H1 (cell line): Measurements from ENCODE around the gene NEDD4L. TPM values are rescaled to one million over a fixed set of nuclear protein-coding genes. Genes with fewer than 3 reads are reported as not detected.

Experiments used
- CTCF ChIA-PET: fragments of 300-600 bp; sonication (Branson Sonifier 250); formaldehyde crosslinking; loops from one replicate; lab custom pipeline; 2021; ENCODE audit not compliant: partially characterized antibody; lab: Charles Lee
- POLR2A ChIA-PET: fragments of 300-600 bp; sonication (Branson Sonifier 250); formaldehyde crosslinking; loops from one replicate; lab custom pipeline; 2021; ENCODE audit warnings: inconsistent platforms; ENCODE audit not compliant: partially characterized antibody; lab: Charles Lee
- DNase-seq, 2 experiments: peaks; one replicate each; pipeline versions ENCODE4 v3.0.0 to v3.0.0-alpha.2; 2010 to 2022; ENCODE audit warnings: low spot score in 2 of 2, low read depth in 1 of 2, mixed read lengths in 1 of 2
- FAIRE-seq: peaks from 2 replicates; lab custom pipeline; 2011; peaks lifted over from hg19 to GRCh38; lab: Jason Lieb, UNC
- H2AFZ ChIP-seq: 2 replicates; pipeline ENCODE4 v1.8.1; 2012; ENCODE audit warnings: low read length, inconsistent platforms
- H2AK5ac ChIP-seq: 2 replicates; pipeline ENCODE4 v1.6.1; 2013; ENCODE audit warnings: low read depth, low read length
- H2BK120ac ChIP-seq: replicated peaks from 2 replicates; pipeline ENCODE3; 2013; ENCODE audit warnings: low read depth, low read length, inconsistent platforms
- H2BK12ac ChIP-seq: 2 replicates; pipeline ENCODE4 v1.6.1; 2013; ENCODE audit warnings: low read depth, low read length
- H2BK15ac ChIP-seq: 2 replicates; pipeline ENCODE4 v1.6.1; 2013; ENCODE audit warnings: low read length
- H2BK20ac ChIP-seq: 2 replicates; pipeline ENCODE4 v1.6.1; 2013; ENCODE audit warnings: low read length
- H2BK5ac ChIP-seq: 2 replicates; pipeline ENCODE4 v1.6.1; 2013; ENCODE audit warnings: low read depth, low read length
- H3K14ac ChIP-seq: 2 replicates; pipeline ENCODE4 v1.6.1; 2013; ENCODE audit warnings: inconsistent platforms; ENCODE audit not compliant: insufficient read length
- H3K18ac ChIP-seq: 2 replicates; pipeline ENCODE4 v1.6.1; 2013; ENCODE audit warnings: low read length; ENCODE audit errors: extremely low read depth
- H3K23ac ChIP-seq: 2 replicates; pipeline ENCODE4 v1.6.1; 2013; ENCODE audit warnings: inconsistent platforms; ENCODE audit not compliant: insufficient read length
- H3K23me2 ChIP-seq: 2 replicates; pipeline ENCODE4 v1.6.1; 2013; ENCODE audit warnings: low read depth, low read length
- H3K27ac ChIP-seq: 2 replicates; pipeline ENCODE4 v1.6.1; 2011; ENCODE audit warnings: low read depth, low read length, inconsistent platforms
- H3K27me3 ChIP-seq, 4 experiments: replicated peaks in 1 of 4; 1 replicate in 1 of 4; 2 replicates in 3 of 4; pipeline versions ENCODE4 v1.6.1 to v1.8.1; 2011 to 2013; ENCODE audit warnings: low read length in 3 of 4, mild to moderate bottlenecking in 3 of 4, inconsistent platforms in 2 of 4, mixed read lengths in 2 of 4, moderate library complexity in 1 of 4; ENCODE audit not compliant: control insufficient read depth in 3 of 4, insufficient read depth in 3 of 4; ENCODE audit errors: extremely low read depth in 1 of 4
- H3K36me3 ChIP-seq, 4 experiments: 2 replicates each; pipeline versions ENCODE4 v1.6.1 to v1.8.1; 2011 to 2013; ENCODE audit warnings: mild to moderate bottlenecking in 4 of 4, low read length in 3 of 4, moderate library complexity in 2 of 4, control low read depth in 1 of 4, inconsistent platforms in 1 of 4; ENCODE audit not compliant: insufficient read depth in 4 of 4, control insufficient read depth in 2 of 4
- H3K4ac ChIP-seq: replicated peaks from 2 replicates; pipeline ENCODE3; 2013; ENCODE audit warnings: low read length, low read depth, mixed read lengths, inconsistent platforms; ENCODE audit not compliant: insufficient read length
- H3K4me1 ChIP-seq, 4 experiments: replicated peaks in 1 of 4; 1 replicate in 1 of 4; 2 replicates in 3 of 4; pipeline versions ENCODE4 v1.6.1 to v1.8.1; 2011 to 2013; ENCODE audit warnings: low read length in 3 of 4, inconsistent platforms in 2 of 4, mixed read lengths in 1 of 4; ENCODE audit not compliant: insufficient read depth in 4 of 4, control insufficient read depth in 3 of 4
- H3K4me2 ChIP-seq, 2 experiments: 2 replicates each; pipeline versions ENCODE4 v1.6.1 to v1.8.1; 2011 to 2013; ENCODE audit warnings: low read depth in 2 of 2, low read length in 2 of 2, control low read depth in 1 of 2, inconsistent platforms in 1 of 2, mild to moderate bottlenecking in 1 of 2; ENCODE audit not compliant: insufficient read depth in 1 of 2
- H3K4me3 ChIP-seq, 4 experiments: fragments of 200-600, 300-600 bp in 1 of 4; sonication (generic), shearing (Covaris generic), sonication (Bioruptor Twin) in 1 of 4; 2 replicates each; pipeline versions ENCODE4 v1.5.1 to v1.8.1; 2011 to 2016; ENCODE audit warnings: low read length in 4 of 4, low read depth in 3 of 4, control low read depth in 2 of 4, inconsistent platforms in 2 of 4, mild to moderate bottlenecking in 2 of 4, mixed read lengths in 1 of 4, moderate library complexity in 1 of 4; ENCODE audit not compliant: insufficient read depth in 2 of 4; ENCODE audit errors: extremely low read depth in 1 of 4
- H3K56ac ChIP-seq: replicated peaks from 2 replicates; pipeline ENCODE3; 2013; ENCODE audit warnings: low read depth, mild to moderate bottlenecking, mixed read lengths, low read length, inconsistent platforms; ENCODE audit not compliant: insufficient read length
- H3K79me1 ChIP-seq: 2 replicates; pipeline ENCODE4 v1.6.1; 2013; ENCODE audit warnings: low read depth, low read length, control low read depth
- H3K79me2 ChIP-seq, 2 experiments: 2 replicates each; pipeline versions ENCODE4 v1.6.1 to v1.8.1; 2012 to 2013; ENCODE audit warnings: low read length in 2 of 2, mild to moderate bottlenecking in 2 of 2, inconsistent platforms in 1 of 2; ENCODE audit not compliant: insufficient read depth in 2 of 2, control insufficient read depth in 1 of 2
- H3K9ac ChIP-seq, 4 experiments: replicated peaks in 1 of 4; 1 replicate in 1 of 4; 2 replicates in 3 of 4; pipeline versions ENCODE4 v1.6.1 to v1.8.1; 2011 to 2013; ENCODE audit warnings: low read depth in 3 of 4, low read length in 3 of 4, control low read depth in 2 of 4, mild to moderate bottlenecking in 2 of 4, moderate library complexity in 2 of 4, inconsistent platforms in 1 of 4; ENCODE audit errors: extremely low read depth in 1 of 4
- H3K9me3 ChIP-seq, 2 experiments: 2 replicates each; pipeline versions ENCODE4 v1.6.1 to v1.8.1; 2012 to 2013; ENCODE audit warnings: mild to moderate bottlenecking in 2 of 2, moderate library complexity in 2 of 2, control low read depth in 1 of 2, inconsistent platforms in 1 of 2, low read depth in 1 of 2, low read length in 1 of 2, mixed read lengths in 1 of 2; ENCODE audit not compliant: insufficient read depth in 2 of 2
- H4K20me1 ChIP-seq, 2 experiments: replicated peaks in 1 of 2; 2 replicates each; pipeline versions ENCODE3 to v1.8.1; 2011 to 2013; ENCODE audit warnings: inconsistent platforms in 2 of 2, low read length in 2 of 2, mild to moderate bottlenecking in 1 of 2; ENCODE audit not compliant: insufficient read depth in 2 of 2, control insufficient read depth in 1 of 2
- H4K5ac ChIP-seq: 2 replicates; pipeline ENCODE4 v1.6.1; 2013; ENCODE audit warnings: low read length, low read depth, mixed read lengths, inconsistent platforms; ENCODE audit not compliant: insufficient read length
- H4K8ac ChIP-seq: 2 replicates; pipeline ENCODE4 v1.8.0; 2013; ENCODE audit warnings: mild to moderate bottlenecking, moderate library complexity, low read length, inconsistent platforms; ENCODE audit not compliant: insufficient read depth; ENCODE audit errors: extremely low read depth
- H4K91ac ChIP-seq: replicated peaks from 2 replicates; pipeline ENCODE3; 2013; ENCODE audit warnings: low read length, mixed read lengths, inconsistent platforms; ENCODE audit not compliant: insufficient read length
- MAX ChIP-seq: IDR thresholded peaks from 2 replicates; pipeline ENCODE4 v1.6.1; 2012; ENCODE audit warnings: inconsistent platforms
- NRF1 ChIP-seq: IDR thresholded peaks from 2 replicates; pipeline ENCODE4 v1.6.1; 2011; ENCODE audit warnings: mild to moderate bottlenecking, low read depth, low read length, improper control_type of control experiment
- RAD21 ChIP-seq, 2 experiments: IDR thresholded peaks in 1 of 2; conservative IDR thresholded peaks in 1 of 2; 2 replicates each; pipeline ENCODE4 v1.6.1; 2011; ENCODE audit warnings: low read depth in 2 of 2, low read length in 2 of 2, improper control_type of control experiment in 1 of 2, inconsistent platforms in 1 of 2, mild to moderate bottlenecking in 1 of 2, moderate library complexity in 1 of 2
- SP1 ChIP-seq: IDR thresholded peaks from 2 replicates; pipeline ENCODE4 v1.6.1; 2011; ENCODE audit warnings: low read depth, low read length
- WGBS, 2 experiments: shearing (Covaris generic) in 1 of 2; methylation state at CpG; one replicate each; pipeline versions ENCODE4 v1.1.6 to v1.1.7; 2013 to 2015; ENCODE audit warnings: low lambda C conversion rate in 2 of 2, mixed read lengths in 2 of 2, inconsistent platforms in 1 of 2, low coverage in 1 of 2, missing lambda C conversion rate in 1 of 2; ENCODE audit not compliant: insufficient replicate concordance in 2 of 2, insufficient coverage in 1 of 2, insufficient read length in 1 of 2; ENCODE audit errors: extremely low coverage in 1 of 2, missing lambda C conversion rate in 1 of 2; 5-methylcytosine and 5-hydroxymethylcytosine counted together
- polyA plus RNA-seq, 7 experiments: library from polyadenylated mRNA; depleted of rRNA in 3 of 7; stranded (reverse) in 5 of 7; unstranded in 2 of 7; fragments of >200 nt in 5 of 7; fragments of 200-250 nt in 2 of 7; gene quantifications; 1 replicate in 5 of 7; 2 replicates in 1 of 7; 4 replicates in 1 of 7; pipeline versions ENCODE4 v1.2.1 to v1.2.3, GENCODE V29; 2011 to 2013; ENCODE audit warnings: missing spikeins in 2 of 7, mixed read lengths in 2 of 7
- total RNA-seq: library from RNA; stranded (reverse); fragmentation: NEBNext Ultra II Directional; extraction: Animal tissue kit (Norgen Biotek cat#: 25700); gene quantifications from 2 replicates; pipeline ENCODE4 v1.2.1, GENCODE V29; 2021
- TF ChIP-seq, protein P1 (sequence below), 3 experiments: IDR thresholded peaks; 1 replicate in 2 of 3; 2 replicates in 1 of 3; pipeline versions ENCODE4 v1.5.1 to v1.6.1; 2011; ENCODE audit warnings: low read length in 3 of 3, mild to moderate bottlenecking in 3 of 3, inconsistent platforms in 2 of 3, low read depth in 1 of 3, moderate library complexity in 1 of 3; ENCODE audit not compliant: insufficient read depth in 1 of 3; ENCODE audit errors: control extremely low read depth in 1 of 3

The NEDD4L gene
- total and polyA plus RNA-seq, 2 of the 8 experiments (the other 6 are each of a cell fraction or from before 2014, with no cell fraction given) = 37.3 to 69.8 TPM

DNA sequence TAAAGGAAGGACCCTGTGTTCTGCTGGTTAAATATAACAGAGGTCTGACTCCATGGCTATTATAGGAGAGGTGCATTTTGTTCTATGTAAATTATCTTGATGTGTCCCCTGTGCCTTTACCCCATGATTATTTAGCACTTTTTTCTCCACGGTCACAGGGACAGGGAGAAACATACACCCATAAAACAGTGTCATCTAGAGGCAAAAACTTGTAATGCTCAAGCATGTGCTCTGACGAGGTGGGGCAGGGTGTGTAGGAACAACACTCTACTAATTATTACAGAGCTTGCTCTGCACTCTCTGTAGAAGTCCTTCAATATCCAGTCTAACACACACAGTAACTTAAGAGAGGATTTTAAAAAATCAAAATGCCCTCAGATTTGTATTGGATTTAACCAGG is 187.9 kb downstream of the NEDD4L start:
- POLR2A ChIA-PET = no interaction called here

More for the DNA sequence above, 187.9 kb downstream of the NEDD4L start:
- H3K9me3 ChIP-seq = no peaks in the 10 kb centered on the region
- no peak overlapping the region for H3K18ac ChIP-seq
- no peak for TF ChIP-seq NRF1
- TF ChIP-seq SP1 = no peak
- TF ChIP-seq RAD21 (IDR thresholded peaks at IDR 0.05 in 1 of 2, conservative IDR thresholded peaks at IDR 0.05 in 1 of 2; ENCODE audit: low read depth in 2 of 2, low read length in 2 of 2) = peak; percentile 54 to 64
- peak; percentile 61; the same call in 1 of the 2 replicates for TF ChIP-seq MAX
- TF ChIP-seq, protein P1, sequence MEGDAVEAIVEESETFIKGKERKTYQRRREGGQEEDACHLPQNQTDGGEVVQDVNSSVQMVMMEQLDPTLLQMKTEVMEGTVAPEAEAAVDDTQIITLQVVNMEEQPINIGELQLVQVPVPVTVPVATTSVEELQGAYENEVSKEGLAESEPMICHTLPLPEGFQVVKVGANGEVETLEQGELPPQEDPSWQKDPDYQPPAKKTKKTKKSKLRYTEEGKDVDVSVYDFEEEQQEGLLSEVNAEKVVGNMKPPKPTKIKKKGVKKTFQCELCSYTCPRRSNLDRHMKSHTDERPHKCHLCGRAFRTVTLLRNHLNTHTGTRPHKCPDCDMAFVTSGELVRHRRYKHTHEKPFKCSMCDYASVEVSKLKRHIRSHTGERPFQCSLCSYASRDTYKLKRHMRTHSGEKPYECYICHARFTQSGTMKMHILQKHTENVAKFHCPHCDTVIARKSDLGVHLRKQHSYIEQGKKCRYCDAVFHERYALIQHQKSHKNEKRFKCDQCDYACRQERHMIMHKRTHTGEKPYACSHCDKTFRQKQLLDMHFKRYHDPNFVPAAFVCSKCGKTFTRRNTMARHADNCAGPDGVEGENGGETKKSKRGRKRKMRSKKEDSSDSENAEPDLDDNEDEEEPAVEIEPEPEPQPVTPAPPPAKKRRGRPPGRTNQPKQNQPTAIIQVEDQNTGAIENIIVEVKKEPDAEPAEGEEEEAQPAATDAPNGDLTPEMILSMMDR (IDR thresholded peaks at IDR 0.05; ENCODE audit: control extremely low read depth in 1 of 3, insufficient read depth in 1 of 3, low read depth in 1 of 3, low read length in 3 of 3) = peak in 2 of 3 experiments; percentile 25 to 34; a peak in 3 of 4 replicates
- H3K27me3 ChIP-seq = no peaks in the 10 kb centered on the region
- no peaks in the 10 kb centered on the region for H3K23me2 ChIP-seq
- no peak overlapping the region for H2BK12ac ChIP-seq
- no peak overlapping the region for H4K91ac ChIP-seq
- H4K5ac ChIP-seq = no peak overlapping the region
- no peak overlapping the region for H3K4me2 ChIP-seq
- H3K4me3 ChIP-seq = no peak overlapping the region
- H4K20me1 ChIP-seq = peaks cover 0 to 7% of the 10 kb centered on the region in 2 experiments
- no peak overlapping the region for H4K8ac ChIP-seq
- FAIRE-seq (peak; percentile 19), DNase-seq (no peak)
- H2BK20ac ChIP-seq = no peak overlapping the region
- H2AFZ ChIP-seq = no peak overlapping the region
- H2BK120ac ChIP-seq = no peak overlapping the region
- CTCF ChIA-PET = interaction anchor here (0.6 to 1.6 kb wide), 5 partner anchors 10 to 94 kb away, joined by 3 to 5 read pairs (median 4); no protein-coding TSS in a partner anchor
- H3K4ac ChIP-seq = no peak overlapping the region
- no peak overlapping the region for H2BK5ac ChIP-seq
- no peak overlapping the region for H3K27ac ChIP-seq
- no peak overlapping the region for H3K9ac ChIP-seq
- H3K56ac ChIP-seq = no peak overlapping the region
- 67% methylated on average over 2 of the region's 2 CpGs; no CpG with 5 or more reads in 1 of the 2 experiments for WGBS, 2 experiments
- no peaks in the 10 kb centered on the region for H3K36me3 ChIP-seq
- H3K79me2 ChIP-seq = peaks cover 5 to 76% of the 10 kb centered on the region in 2 experiments
- no peak overlapping the region for H3K14ac ChIP-seq
- H3K23ac ChIP-seq = no peak overlapping the region
- no peak overlapping the region for H2BK15ac ChIP-seq
- H3K4me1 ChIP-seq = peaks cover 10 to 27% (median 23%) of the 10 kb centered on the region in 4 experiments
- H3K79me1 ChIP-seq = peaks cover 2% of the 10 kb centered on the region; the same call in 1 of the 2 replicates
- no peak overlapping the region for H2AK5ac ChIP-seq
